HG03175 (cell line): Measurements from ENCODE around the gene GRM2.
A peak's percentile ranks its signal among the peaks of the same experiment; 100 is the strongest.

Source experiments
- ATAC-seq: cut with Tn5 transposase; IDR thresholded peaks from one replicate; pipeline ENCODE4 v1.9.1; 2021; ENCODE audit warnings: mild to moderate bottlenecking, moderate library complexity; ENCODE audit not compliant: unreplicated experiment

GRM2 gene

GRCh38 chr3:51706788-51707731 lies at the start of gene GRM2:
Gene GRM2, plus strand, starts transcription at chr3:51707068. Its CDS starts 1,916 bp downstream, at chr3:51708984.
- no peak for ATAC-seq

- ATAC-seq: no peak
Observed at GRCh38 chr3:51657234-51657633, 49.6 kb upstream of the GRM2 start.

GRCh38 chr3:51659942-51660341 lies 46.9 kb upstream of the GRM2 start:
- no peak for ATAC-seq

GRCh38 chr3:51662456-51662855 lies 44.4 kb upstream of the GRM2 start:
- ATAC-seq: no peak

- no peak for ATAC-seq
Observed at GRCh38 chr3:51668756-51669155, 38.1 kb upstream of the GRM2 start.

- no peak for ATAC-seq
Observed at GRCh38 chr3:51669241-51670052, 37.4 kb upstream of the GRM2 start.

- no peak for ATAC-seq
Observed at GRCh38 chr3:51670053-51670822, 36.6 kb upstream of the GRM2 start.

- ATAC-seq: peak; percentile 68
Observed at GRCh38 chr3:51670823-51671733, 35.8 kb upstream of the GRM2 start, which contains the start of gene TEX264. Gene TEX264, plus strand, starts transcription at chr3:51671252. Its CDS starts 3,053 bp downstream, at chr3:51674305.

GRCh38 chr3:51671734-51672475 lies 35.0 kb upstream of the GRM2 start:
- ATAC-seq: peak; percentile 45

- no peak for ATAC-seq
Observed at GRCh38 chr3:51673181-51673801, 33.6 kb upstream of the GRM2 start.

GRCh38 chr3:51673802-51674654 lies 32.8 kb upstream of the GRM2 start:
- no peak for ATAC-seq

- ATAC-seq: no peak
Observed at GRCh38 chr3:51675201-51675611, 31.7 kb upstream of the GRM2 start.

GRCh38 chr3:51676102-51676640 lies 30.7 kb upstream of the GRM2 start:
- no peak for ATAC-seq

GRCh38 chr3:51677358-51677757 lies 29.5 kb upstream of the GRM2 start:
- ATAC-seq: no peak

GRCh38 chr3:51678186-51678585 lies 28.7 kb upstream of the GRM2 start:
- ATAC-seq: no peak

GRCh38 chr3:51678641-51679040 lies 28.2 kb upstream of the GRM2 start:
- no peak for ATAC-seq

- no peak for ATAC-seq
Observed at GRCh38 chr3:51679318-51679717, 27.6 kb upstream of the GRM2 start.
